ENCODE measurements around the gene GPR34.

- TF ChIP-seq CTCF (IDR thresholded peaks at IDR 0.05; ENCODE audit: low read length) (no peak), EZH2 (IDR thresholded peaks at IDR 0.05; ENCODE audit: borderline replicate concordance, low read length) (no peak)
Measured at GRCh38 chrX:41728125-41728524, 39.4 kb downstream of the GPR34 start.
